NCI-H226 (cell line): ENCODE data around the gene ZBTB32.
"Not testable (repeated sequence)": the region's sequence is repeated elsewhere in the genome, so short reads cannot be mapped to it uniquely, and the experiment has no call there.

Experiments
- DNase-seq: peaks from one replicate; pipeline ENCODE4 v3.0.0-alpha.2; 2015

ZBTB32 gene, protein sequence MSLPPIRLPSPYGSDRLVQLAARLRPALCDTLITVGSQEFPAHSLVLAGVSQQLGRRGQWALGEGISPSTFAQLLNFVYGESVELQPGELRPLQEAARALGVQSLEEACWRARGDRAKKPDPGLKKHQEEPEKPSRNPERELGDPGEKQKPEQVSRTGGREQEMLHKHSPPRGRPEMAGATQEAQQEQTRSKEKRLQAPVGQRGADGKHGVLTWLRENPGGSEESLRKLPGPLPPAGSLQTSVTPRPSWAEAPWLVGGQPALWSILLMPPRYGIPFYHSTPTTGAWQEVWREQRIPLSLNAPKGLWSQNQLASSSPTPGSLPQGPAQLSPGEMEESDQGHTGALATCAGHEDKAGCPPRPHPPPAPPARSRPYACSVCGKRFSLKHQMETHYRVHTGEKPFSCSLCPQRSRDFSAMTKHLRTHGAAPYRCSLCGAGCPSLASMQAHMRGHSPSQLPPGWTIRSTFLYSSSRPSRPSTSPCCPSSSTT

DNA sequence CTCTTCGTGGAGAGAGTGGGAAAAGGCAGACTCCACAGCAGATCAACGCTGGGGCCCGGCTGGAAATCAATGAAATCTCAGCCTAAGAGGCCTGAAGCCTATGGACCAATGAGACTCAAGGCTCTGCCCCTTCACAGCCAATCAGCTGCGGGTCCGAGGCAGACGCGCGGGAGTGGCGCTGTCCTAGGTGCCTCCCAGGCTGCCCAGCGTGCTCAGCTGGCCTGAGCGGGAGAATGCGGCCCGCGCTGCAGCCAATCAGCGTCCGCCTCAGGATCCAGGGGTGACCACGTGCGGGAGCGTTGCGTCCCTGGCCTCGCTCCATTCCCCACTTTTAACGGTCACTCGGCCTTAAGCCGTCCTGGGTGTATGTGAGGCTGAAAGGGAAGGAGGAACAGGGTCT is at the start of gene ZBTB32:
Gene ZBTB32 (plus strand): TSS at position 341 of the 400 bp plus-strand sequence. CDS start 10,069 bp downstream, outside the sequence.
- no peak for DNase-seq

DNA sequence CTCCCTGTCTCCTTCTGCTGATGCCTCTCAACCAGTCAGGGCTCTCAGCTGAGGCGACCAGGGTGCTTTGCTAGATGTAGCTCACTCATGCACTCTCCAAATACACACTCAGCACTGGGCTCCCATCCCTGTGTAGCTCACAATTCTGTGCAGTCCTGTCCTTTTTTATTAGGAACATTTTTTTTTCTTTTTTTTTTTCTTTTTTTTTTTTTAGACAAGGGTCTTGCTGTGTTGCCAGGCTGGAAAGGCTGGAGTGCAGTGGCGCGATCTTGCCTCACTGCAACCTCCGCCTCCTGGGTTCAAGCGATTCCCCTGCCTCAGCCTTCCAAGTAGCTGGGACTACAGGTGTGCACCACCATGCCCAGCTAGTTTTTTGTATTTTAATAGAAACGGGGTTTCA is 49.5 kb upstream of the ZBTB32 start:
- not testable (repeated sequence) for DNase-seq

DNA sequence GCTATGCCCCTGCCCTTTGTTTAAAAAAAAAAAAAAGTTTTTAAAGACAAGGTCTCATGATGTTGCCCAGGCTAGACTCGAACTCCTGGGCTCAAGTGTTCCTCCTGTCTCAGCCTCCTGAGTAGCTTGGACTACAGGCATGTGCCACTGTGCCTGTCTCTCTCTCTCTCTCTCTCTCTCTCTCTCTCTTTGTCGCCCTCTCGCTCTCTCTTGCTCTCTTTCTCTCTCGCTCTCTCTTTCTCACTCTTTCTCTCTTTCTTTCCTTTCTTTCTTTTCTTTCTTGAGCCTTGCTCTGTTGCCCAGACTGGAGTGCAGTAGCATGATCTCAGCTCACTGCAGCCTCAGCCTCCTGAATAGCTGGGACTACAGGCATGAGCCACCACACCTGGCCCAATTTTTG is 48.8 kb upstream of the ZBTB32 start:
- DNase-seq: no peak

DNA sequence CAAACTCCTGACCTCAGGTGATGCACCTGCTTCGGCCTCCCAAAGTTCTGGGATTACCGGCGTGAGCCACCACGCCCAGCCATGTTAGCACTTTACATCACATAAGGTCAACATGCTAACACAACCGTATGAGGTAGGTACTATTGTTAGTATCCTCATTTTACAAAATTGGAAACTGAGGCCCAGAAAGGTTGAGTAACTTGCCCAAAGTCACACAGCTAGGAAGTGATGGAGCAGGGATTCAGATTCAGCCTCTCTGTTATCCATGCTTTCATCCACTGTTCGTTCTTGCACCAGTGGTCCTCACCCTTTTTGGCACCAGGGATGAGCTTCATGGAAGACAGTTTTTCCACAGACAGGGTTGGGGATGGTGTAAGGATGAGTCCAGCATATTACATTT is 47.7 kb upstream of the ZBTB32 start:
- no peak for DNase-seq

DNA sequence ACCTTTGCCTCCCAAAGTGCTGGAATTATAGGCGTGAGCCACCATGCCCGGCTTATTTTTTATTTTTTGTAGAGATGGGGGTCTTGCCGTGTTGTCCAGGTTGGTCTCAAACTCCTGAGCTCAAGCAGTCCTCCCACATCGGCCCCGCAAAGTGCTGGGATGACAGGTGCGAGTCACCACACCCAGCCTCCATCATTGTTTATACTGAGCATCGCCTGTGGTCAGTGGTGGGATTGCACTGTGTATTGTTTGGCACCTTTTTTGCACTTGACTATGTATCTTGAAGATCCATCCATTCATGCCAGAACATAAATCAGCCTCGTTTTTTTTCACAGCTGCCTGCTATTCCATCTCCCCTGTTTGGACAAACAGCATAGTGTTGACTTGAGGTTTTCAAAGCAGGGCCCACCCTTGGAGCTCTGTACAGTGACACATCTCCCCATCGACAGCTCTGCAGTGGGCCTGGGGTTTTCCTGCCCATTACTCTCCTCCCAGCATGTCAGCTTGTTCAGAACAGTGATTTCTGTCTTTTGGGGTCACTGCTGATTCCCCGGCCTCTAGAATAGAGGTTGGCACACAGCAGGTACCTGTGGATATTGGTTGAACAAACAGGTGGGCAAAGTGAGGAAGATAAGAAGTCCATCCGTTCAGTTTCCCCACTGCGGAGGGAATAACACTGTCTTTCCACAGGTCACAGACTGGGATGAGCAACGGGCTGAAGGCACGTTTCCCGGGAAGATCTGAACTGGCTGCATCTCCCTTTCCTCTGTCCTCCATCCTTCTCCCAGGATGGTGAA is 46.3 kb upstream of the ZBTB32 start:
- no peak for DNase-seq

DNA sequence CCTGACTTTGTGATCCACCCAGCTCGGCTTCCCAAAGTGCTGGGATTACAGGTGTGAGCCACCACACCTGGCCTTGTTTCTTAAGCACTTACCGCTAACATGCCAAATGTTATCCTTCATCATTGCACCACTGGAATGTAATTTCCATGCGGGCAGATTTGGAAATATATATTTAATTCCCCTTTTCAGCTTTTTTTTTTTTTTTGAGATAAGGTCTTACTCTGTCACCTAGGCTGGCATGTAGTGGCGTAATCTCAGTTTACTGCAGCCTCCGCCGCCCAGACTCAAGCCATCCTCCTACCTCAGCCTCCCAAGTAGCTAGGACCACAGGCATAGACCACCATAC is 42.4 kb upstream of the ZBTB32 start:
- no peak for DNase-seq

DNA sequence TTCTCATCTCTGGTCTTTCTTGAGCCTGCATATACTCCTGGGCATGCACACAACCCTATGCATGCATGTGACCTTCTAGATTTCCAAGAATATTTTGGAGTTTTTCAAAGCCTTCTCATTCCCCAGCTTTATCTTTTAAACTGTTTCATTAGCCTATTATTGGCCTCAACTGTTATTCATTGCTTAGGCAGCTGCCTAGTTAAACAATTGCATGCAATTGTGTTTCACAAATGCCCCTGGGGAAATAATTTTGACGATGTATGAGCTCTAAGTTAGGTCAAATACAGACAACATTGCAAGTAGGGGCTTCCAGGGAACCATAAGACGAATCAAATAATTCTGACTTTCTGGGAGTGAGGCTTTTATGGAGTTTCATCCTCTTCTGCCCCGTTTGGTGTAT is 40.4 kb upstream of the ZBTB32 start:
- no peak for DNase-seq

DNA sequence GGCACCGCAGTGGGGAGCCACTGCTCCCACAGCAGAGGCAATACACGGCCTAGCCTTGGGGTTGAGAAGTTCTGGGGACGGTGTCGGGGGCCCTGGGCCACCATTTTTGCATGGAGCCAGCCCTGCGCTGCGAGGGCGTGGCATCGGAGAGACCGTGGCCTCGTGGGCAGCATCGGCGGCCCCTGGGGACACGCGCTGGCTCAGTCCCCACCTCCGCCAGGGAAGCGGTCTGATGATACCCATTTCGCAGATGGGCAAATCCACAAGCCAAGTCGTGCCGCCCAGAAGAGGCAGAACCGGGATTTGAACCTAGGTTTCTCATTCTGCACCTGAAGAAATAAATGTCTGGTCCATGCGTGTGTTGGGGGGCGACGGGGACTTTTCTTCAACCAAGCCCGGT is 39.2 kb upstream of the ZBTB32 start:
- DNase-seq: no peak

DNA sequence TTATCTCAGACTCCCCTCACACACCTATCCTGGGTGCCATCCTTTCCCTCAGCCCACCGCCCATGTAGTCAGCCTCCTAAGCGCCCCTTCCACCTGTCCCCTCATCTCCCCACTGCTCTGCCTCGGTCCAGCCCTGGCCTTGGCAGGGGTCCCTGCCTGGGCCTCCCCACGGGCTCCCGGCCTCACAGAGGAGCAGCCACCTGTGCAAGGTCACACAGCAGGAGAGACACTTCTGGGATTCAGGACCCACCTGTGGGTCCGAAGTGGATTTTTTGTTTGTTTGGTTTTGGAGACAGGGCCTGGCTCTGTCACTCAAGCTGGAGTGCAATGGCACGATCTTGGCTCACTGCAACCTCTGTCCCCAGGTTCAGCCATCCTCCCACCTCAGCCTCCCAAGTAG is 38.8 kb upstream of the ZBTB32 start:
- no peak for DNase-seq

DNA sequence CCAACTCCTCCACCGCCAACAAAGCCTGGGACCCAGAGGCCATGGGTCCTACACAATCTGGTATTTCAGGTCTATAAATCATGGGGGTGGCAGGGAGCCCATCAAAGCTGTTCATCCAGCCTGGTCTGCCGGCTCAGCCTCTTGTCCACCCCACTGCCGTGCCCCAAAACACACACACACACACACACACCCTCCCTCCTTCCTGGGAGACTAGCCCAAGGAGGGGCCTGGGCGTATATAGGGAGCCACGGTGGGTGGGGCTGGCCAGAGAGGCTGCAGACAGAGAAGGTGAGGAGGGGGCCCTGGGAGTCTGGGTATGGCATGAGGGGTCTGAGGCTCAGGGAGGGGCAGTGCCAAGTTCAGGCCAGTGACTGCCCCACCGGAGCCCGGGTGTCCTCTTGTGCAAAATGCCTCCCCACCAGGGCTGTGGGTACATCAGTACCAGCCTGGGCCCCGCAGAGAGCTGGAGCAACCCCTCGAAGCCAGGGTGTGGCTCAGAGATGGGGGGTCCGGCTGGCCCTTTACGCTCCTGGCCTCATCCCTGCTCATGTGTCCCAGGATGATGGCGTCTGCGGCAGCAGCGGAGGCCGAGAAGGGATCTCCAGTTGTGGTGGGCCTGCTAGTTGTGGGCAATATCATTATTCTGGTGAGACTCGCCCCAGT is 38.0 kb upstream of the ZBTB32 start, which contains the start of gene UPK1A:
Gene UPK1A (plus strand): TSS at position 267 of the 663 bp plus-strand sequence. CDS start 296 bp downstream, at position 563.
- no peak for DNase-seq

DNA sequence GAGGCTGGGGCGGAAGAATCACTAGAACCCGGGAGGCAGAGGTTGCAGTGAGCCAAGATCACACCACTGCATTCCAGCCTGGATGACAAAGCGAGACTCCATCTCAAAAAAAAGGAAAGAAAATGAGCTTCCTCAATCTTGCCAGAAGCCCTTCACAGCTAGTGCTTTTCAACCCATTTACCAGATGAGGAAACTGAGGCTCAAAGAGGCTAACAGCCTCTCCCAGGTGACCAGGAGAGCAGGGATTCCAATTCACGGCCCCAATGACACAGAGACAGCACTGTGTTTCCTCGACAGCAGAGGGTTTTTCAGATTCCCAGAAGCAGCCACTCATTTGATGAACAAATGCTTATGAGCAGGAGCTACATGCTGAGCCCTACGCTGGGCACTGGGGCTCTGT is 34.8 kb upstream of the ZBTB32 start:
- no peak for DNase-seq

DNA sequence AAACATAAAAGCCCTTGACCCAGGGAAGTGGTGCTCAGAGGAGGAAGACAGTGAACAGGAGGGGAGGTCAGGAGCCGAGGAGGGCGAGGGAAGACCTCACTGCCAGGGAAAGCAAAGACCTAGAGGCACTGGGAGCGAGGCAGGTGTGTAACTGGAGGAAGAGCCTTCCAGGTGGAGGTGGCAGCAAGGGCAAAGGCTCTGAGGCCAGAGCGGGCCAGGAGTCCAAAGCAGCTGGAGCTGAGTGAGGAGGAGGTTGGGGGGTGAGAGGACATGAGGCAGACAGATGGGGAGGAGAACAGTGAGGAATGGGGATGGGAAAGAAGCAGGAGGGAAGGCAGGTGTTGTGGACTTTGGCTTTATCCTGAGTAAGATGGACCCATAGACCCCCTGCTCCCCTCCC is 34.4 kb upstream of the ZBTB32 start:
- DNase-seq: no peak

DNA sequence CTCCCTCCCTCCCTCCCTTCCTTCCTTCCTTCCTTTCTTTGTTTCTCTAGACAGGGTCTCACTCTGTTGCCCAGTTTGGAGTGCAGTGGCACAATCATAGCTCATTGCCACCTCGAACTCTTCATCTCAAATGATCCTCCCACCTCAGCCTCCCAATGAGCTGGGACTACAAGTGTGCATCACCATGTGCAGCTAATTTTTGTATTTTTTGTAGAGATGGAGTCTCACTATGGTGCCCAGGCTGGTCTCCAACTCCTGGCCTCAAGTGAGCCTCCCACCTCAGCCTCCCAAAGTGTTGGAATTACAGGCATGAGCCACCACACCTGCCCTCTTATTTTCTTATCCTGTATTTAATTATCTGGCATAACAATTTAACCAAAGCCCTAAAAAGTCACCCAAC is 33.7 kb upstream of the ZBTB32 start:
- DNase-seq: no peak

DNA sequence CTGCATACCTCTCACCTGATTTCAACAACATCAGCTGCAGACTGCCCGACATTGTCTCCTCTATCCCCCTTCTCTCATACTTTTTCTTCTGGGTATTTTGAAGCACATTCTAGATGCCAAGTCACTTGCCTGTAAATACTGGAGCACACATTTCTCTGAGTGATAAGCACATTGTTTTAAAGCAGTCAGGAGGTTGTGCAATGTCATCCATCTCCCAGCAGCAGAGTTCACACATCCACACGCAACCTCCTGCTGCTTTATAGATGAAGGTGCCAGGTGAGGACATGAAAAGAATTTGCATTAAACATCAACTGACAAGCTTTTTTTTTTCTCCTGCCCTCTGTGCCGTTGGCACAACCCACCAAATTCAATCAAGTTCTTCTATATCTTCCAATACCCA is 32.5 kb upstream of the ZBTB32 start:
- DNase-seq: peak; percentile 50

DNA sequence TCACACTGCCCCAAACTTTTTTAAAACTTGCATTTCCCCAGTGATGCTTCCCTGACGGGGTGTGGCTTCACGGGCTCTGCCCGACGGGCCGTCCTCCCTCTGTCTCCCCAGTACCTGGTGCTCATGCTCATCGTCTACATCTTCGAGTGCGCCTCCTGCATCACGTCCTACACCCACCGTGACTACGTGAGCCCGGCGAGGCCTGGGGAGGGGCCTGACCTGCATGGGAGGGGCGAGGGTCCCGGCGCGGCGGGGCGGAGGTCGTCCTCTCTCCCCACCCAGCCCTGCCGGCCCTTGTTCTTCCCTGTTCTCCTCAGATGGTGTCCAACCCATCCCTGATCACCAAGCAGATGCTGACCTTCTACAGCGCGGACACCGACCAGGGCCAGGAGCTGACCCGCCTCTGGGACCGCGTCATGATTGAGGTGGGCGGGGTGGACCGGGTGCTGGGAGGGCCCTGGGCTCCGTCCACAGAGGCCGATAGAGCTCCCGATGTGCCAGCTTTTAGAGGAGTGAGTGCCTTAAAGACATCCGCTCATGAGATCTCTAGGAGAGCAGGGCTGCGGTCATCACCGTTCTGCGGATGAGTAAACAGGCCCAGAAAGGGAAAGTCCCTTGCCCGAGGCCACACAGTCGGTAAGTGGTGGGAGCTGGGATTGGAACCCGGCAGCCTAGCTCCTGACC is 31.1 kb upstream of the ZBTB32 start:
- peak; percentile 88 for DNase-seq

DNA sequence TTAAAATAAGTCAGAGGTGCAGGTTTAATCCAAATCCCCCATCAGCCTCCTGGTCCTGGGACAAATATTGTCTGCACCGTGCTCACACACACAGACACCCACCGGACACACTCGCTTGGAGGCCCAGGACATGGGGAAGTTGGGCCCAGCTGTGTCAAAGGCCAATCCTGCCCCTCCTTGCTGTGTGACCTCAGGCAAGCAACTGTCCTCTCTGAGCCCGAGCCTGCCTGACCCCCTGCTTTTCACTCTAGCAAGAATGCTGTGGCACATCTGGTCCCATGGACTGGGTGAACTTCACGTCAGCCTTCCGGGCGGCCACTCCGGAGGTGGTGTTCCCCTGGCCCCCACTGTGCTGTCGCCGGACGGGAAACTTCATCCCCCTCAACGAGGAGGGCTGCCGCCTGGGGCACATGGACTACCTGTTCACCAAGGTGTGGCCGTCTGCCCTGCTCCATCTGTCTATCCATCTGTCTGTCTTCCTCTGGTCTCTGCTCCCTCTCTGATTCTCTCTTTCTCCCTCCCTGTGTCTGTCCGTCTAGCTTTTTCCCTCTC is 28.7 kb upstream of the ZBTB32 start:
- no peak for DNase-seq

DNA sequence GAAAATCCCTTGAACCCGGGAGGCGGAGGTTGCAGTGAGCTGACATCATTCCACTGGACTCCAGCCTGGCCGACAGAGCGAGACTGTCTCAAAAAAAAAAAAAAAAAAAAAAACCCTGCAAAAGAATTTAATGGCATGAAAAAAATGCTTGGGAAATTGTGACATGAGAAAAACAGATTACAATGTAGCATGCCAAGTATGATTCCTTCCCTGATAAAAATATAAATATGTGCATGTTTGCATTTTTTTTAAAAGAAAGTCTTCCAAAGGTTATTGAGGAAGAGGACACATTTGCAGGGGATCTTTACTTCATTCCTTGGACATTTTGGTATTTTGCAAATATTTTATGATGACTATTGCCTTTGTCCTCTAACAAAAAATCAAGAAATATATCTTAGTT is 14.5 kb upstream of the ZBTB32 start:
- DNase-seq: no peak

DNA sequence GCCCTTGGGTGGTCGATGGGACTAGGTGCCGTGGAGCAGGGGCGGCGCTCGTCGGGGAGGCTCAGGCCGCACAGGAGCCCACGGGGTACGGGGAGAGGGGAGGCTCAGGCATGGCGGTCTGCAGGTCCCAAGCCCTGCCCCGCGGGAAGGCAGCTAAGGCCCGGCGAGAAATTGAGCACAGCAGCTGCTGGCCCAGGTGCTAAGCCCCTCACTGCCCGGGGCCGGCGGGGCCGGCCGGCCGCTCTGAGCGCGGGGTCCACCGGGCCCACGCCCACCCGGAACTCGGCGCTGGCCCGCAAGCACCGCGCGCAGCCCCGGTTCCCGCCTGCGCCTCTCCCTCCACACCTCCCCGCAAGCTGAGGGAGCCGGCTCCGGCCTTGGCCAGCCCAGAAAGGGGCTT is 13.3 kb upstream of the ZBTB32 start:
- not testable (repeated sequence) for DNase-seq

DNA sequence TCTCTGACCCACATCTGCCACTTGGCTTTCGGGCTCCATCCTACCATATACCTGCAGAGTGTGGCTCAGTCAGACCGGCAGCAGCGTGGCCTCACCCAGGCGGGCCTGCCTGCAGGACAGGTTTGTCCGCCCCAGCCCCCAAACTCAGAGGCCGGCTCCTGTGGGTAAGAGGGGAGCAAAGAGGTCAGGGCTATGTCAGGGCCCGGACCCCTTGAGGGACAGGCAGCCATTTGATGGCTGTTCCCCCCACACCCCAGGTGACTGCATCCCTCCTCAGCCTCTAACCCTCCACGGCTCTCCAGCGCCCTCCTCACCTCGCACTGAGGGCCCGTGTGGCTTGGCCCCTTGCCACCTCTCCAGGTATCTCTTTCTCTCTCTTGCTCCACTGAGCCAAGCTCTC is 12.3 kb upstream of the ZBTB32 start:
- DNase-seq: no peak

DNA sequence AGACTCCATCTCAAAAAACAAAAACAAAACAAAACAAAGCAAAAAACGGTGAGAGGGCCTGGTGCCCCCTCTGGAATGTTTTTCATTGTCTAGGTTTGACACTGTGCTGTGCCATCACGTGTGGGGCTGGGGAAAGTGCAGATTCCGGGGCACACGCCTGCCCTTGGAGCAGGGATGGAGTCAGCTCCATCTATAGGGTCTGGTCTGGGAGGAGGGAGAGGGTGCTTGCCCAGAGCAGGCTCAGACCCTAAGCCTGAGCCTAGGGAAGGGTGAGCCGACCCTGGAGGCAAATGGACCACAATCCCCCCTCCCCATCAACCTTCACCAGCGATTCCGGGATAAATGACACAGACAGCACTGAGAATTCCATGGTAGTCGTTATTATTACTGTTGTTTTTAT is 10.9 kb upstream of the ZBTB32 start:
- no peak for DNase-seq

DNA sequence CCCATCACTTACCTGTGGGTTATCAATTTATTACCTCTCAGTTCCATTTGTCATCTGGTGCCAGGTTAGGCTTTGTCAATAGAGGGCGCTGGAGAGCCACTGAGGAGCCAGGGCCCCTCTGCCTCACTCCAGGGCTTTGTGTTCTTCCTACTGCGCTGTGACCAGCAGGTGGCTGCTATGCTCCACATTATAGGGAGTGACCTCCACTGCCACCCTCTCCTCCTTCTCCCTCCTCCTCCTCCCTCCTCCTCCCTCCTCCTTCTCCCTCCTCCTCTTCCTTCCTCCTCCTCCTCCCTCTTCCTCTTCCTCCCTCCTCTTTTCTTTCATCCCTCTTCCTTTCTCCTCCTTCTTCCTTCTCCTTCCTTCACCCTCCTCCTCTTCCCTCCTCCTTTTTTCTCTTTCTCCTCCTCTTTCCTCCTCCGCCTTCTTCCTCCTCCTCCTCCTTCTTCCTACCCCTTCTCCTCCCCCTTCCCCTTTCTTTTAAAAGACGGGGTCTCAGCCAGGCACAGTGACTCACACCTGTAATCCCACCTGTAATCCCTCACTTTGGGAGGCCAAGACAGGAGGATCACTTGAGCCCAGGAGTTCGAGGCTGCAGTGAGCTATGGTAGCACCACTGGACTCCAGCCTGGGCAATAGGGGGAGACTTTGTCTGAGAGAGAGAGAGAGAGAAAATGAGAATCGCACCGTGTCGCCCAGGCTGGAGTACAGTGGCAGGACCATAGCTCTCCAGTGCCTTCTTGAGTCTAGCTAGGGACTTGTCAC is 10.3 kb upstream of the ZBTB32 start:
- peak; percentile 63 for DNase-seq

DNA sequence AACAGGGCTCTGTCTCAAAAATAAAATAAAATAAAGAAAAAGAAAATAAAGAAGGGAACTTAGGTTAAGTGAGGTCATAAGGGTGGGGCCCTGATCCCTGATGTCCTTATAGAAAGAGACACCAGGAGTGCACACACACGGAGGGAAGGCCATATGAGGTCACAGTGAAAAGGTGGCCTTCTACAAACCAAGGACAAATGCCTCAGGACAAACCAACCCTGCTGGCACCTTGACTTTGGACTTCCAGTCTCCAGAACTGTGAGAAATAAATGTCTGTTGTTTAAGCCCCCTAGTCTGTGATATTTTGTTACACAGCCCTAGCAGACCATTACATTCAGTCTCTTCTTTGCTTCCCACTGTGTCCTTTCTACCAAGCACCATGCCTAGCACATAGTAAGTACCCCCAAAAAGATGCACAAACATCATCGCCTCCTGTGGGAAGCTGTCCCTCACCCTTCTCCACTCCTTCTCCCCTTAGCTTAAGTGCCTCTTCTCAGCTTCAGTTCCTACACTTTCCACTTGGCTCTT is 8.4 kb upstream of the ZBTB32 start:
- DNase-seq: no peak
